PFSK-1 (cell line): ENCODE results near the gene UQCR11.

Experiments used
- FOXP2 ChIP-seq: optimal IDR thresholded peaks from 2 replicates; pipeline ENCODE3; 2011; ENCODE audit warnings: borderline replicate concordance, control low read depth, inconsistent platforms; ENCODE audit not compliant: insufficient read depth; ENCODE audit errors: extremely low read length, extremely low read depth
- POLR2AphosphoS5 ChIP-seq: IDR thresholded peaks from 2 replicates; pipeline ENCODE4 v1.6.1; 2012; ENCODE audit warnings: low read depth, mild to moderate bottlenecking, control low read depth, low read length, moderate library complexity
- SIN3A ChIP-seq: IDR thresholded peaks from 2 replicates; pipeline ENCODE4 v1.6.1; 2012; ENCODE audit warnings: mild to moderate bottlenecking, low read length, moderate library complexity, borderline replicate concordance; ENCODE audit not compliant: insufficient read depth
- TAF1 ChIP-seq: IDR thresholded peaks from 2 replicates; pipeline ENCODE4 v1.6.1; 2012; ENCODE audit warnings: low read length, control low read depth, borderline replicate concordance; ENCODE audit not compliant: insufficient read depth
- TF ChIP-seq, protein P1 (sequence below), 2 experiments: IDR thresholded peaks; 2 replicates each; pipeline versions ENCODE4 v1.6.1 to v1.8.0; 2011 to 2012; ENCODE audit warnings: low read depth in 2 of 2, low read length in 2 of 2, control low read depth in 1 of 2, inconsistent platforms in 1 of 2, mild to moderate bottlenecking in 1 of 2, moderate library complexity in 1 of 2; ENCODE audit not compliant: insufficient read depth in 1 of 2

The UQCR11 gene

GRCh38 chr19:1619094-1619439 lies 13.8 kb upstream of the UQCR11 start:
- TF ChIP-seq SIN3A = no peak
- TF ChIP-seq POLR2AphosphoS5 = no peak
- TF ChIP-seq, protein P1, sequence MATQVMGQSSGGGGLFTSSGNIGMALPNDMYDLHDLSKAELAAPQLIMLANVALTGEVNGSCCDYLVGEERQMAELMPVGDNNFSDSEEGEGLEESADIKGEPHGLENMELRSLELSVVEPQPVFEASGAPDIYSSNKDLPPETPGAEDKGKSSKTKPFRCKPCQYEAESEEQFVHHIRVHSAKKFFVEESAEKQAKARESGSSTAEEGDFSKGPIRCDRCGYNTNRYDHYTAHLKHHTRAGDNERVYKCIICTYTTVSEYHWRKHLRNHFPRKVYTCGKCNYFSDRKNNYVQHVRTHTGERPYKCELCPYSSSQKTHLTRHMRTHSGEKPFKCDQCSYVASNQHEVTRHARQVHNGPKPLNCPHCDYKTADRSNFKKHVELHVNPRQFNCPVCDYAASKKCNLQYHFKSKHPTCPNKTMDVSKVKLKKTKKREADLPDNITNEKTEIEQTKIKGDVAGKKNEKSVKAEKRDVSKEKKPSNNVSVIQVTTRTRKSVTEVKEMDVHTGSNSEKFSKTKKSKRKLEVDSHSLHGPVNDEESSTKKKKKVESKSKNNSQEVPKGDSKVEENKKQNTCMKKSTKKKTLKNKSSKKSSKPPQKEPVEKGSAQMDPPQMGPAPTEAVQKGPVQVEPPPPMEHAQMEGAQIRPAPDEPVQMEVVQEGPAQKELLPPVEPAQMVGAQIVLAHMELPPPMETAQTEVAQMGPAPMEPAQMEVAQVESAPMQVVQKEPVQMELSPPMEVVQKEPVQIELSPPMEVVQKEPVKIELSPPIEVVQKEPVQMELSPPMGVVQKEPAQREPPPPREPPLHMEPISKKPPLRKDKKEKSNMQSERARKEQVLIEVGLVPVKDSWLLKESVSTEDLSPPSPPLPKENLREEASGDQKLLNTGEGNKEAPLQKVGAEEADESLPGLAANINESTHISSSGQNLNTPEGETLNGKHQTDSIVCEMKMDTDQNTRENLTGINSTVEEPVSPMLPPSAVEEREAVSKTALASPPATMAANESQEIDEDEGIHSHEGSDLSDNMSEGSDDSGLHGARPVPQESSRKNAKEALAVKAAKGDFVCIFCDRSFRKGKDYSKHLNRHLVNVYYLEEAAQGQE (IDR thresholded peaks at IDR 0.05; ENCODE audit: insufficient read depth in 1 of 2, low read depth in 2 of 2, low read length in 2 of 2) = no peak
- TF ChIP-seq TAF1 = no peak
- TF ChIP-seq FOXP2 = no peak

DNA sequence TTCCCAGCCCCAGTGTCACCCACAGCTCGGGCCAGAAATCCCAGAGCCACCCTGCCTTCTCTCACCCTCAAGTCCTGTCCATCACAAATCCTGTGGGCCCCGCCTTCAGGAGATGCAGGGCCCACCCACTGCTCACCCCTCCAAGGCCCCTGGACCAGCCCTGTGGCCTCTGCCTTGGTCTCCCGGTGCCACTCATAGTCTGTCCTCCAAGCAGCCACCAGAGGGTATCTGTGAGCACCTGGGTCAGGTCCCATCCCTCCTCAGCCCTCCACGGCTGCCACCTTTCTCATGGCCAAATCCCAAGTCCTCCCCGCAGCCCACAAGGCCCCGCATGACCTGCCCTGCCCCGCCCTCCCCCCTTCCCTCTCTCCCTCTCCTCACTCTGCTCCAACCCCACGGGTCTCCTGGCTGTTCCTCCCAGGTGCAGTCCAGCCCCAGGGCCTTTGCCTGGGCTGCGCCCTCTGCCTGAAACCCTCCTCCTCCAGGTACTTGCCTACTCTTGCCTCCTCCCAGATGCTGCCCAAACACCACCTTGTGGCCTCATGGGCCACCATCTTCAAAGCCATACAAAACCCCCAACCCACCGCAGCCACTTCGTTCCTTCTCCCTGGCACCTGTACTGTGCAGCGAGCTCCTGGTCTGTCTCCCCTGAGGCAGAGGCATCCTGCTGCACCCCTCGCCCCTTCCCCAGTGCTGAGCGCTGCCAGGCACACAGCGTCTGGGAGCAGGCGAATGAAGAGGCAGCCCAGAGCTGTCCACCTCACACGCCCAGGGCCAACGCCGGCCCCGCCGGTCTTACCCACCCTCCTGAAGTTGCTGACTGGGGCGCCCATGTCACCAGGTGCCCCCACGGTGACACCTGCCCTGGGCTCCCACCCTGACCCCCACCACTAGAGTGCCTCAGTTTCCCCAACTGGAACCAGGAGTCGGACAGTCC lies 13.2 kb upstream of the UQCR11 start:
- no peak for TF ChIP-seq TAF1
- TF ChIP-seq, protein P1 (IDR thresholded peaks at IDR 0.05; ENCODE audit: insufficient read depth in 1 of 2, low read depth in 2 of 2, low read length in 2 of 2) = no peak

- TF ChIP-seq POLR2AphosphoS5 (no peak), SIN3A (no peak), TAF1 (no peak), FOXP2 (no peak)
- TF ChIP-seq, protein P1 (IDR thresholded peaks at IDR 0.05; ENCODE audit: insufficient read depth in 1 of 2, low read depth in 2 of 2, low read length in 2 of 2) = no peak
Observed at GRCh38 chr19:1616875-1617274, 11.6 kb upstream of the UQCR11 start.

- no peak for TF ChIP-seq FOXP2
- TF ChIP-seq, protein P1 (IDR thresholded peaks at IDR 0.05; ENCODE audit: insufficient read depth in 1 of 2, low read depth in 2 of 2, low read length in 2 of 2) = no peak
- no peak for TF ChIP-seq POLR2AphosphoS5
- TF ChIP-seq TAF1 = no peak
Observed at GRCh38 chr19:1616396-1616795, 11.1 kb upstream of the UQCR11 start.
